ENCODE results near the gene ABCC1. TPM values are rescaled to one million over a fixed set of nuclear protein-coding genes. Genes with fewer than 3 reads are reported as not detected.

ABCC1 gene
- total RNA-seq (10 to 100 TPM; 88.0 to 90.6 TPM), polyA plus RNA-seq (ENCODE audit: insufficient read depth, low read depth, low replicate concordance) (54.7 TPM)
- long read RNA-seq, donor 1, full-length matches to known transcripts: 5 of 38 reads
- long read RNA-seq, donor 1, partial matches to known transcripts: 33 of 38 reads
- long read RNA-seq, donor 1, other reads (novel, unspliced or antisense): 0 of 38 reads
- long read RNA-seq, donor 2, full-length matches to known transcripts: 2 of 19 reads
- long read RNA-seq, donor 2, partial matches to known transcripts: 17 of 19 reads
- long read RNA-seq, donor 2, other reads (novel, unspliced or antisense): 0 of 19 reads

GRCh38 chr16:15949210-15950160 lies at the start of gene ABCC1:
TSS of gene ABCC1 (plus strand) at chr16:15949616. CDS start at chr16:15949752, 136 bp downstream.
- intact Hi-C loops (cut with DNase I; ENCODE audit: low total_unique reads): no loop called here
- Histone ChIP-seq H3K9me3 (no peaks in the 10 kb centered on the region), H3K27me3 (no peaks in the 10 kb centered on the region), H3K4me1 (peaks cover 29% of the 10 kb centered on the region), H3K36me3 (ENCODE audit: low read depth, missing control alignments) (no peaks in the 10 kb centered on the region), H3K27ac (peak within 1 kb of the TSS; percentile 86 to 91), H3K4me3 (peak within 1 kb of the TSS; percentile 78 to 81)
- WGBS, 2 donors: 0 to 2% methylated on average over 10 to 37 of the region's 112 CpGs
- DNase-seq: peak; percentile 49
- TF ChIP-seq CTCF (IDR thresholded peaks at IDR 0.05) (no peak), POLR2A (IDR thresholded peaks at IDR 0.05) (no peak)

- H3K9me3 ChIP-seq: no peaks in the 10 kb centered on the region
- WGBS, 2 donors: 96 to 100% methylated on average over 3 of the region's 3 CpGs
- H3K27ac ChIP-seq: no peak overlapping the region
- no peak for DNase-seq
- intact Hi-C loops (cut with DNase I; ENCODE audit: low total_unique reads): no loop called here
- TF ChIP-seq POLR2A (IDR thresholded peaks at IDR 0.05) (no peak), CTCF (IDR thresholded peaks at IDR 0.05) (no peak)
- no peak overlapping the region for H3K4me3 ChIP-seq
- H3K27me3 ChIP-seq: no peaks in the 10 kb centered on the region
- H3K36me3 ChIP-seq (ENCODE audit: low read depth, missing control alignments): no peaks in the 10 kb centered on the region
- peaks cover 9% of the 10 kb centered on the region for H3K4me1 ChIP-seq
Observed at GRCh38 chr16:15900357-15900756, 49.1 kb upstream of the ABCC1 start.

GRCh38 chr16:15900901-15901500 lies 48.4 kb upstream of the ABCC1 start:
- peaks cover 9% of the 10 kb centered on the region for H3K4me1 ChIP-seq
- TF ChIP-seq POLR2A (IDR thresholded peaks at IDR 0.05): no peak
- TF ChIP-seq CTCF (IDR thresholded peaks at IDR 0.05): no peak
- H3K27me3 ChIP-seq: no peaks in the 10 kb centered on the region
- intact Hi-C loops (cut with DNase I; ENCODE audit: low total_unique reads): no loop called here
- no peak for DNase-seq
- H3K9me3 ChIP-seq: no peaks in the 10 kb centered on the region
- H3K36me3 ChIP-seq (ENCODE audit: low read depth, missing control alignments): no peaks in the 10 kb centered on the region
- H3K4me3 ChIP-seq: no peak overlapping the region
- 32 to 44% methylated on average over 6 of the region's 6 CpGs for WGBS, 2 donors
- H3K27ac ChIP-seq: no peak overlapping the region

GRCh38 chr16:15903960-15904359 lies 45.5 kb upstream of the ABCC1 start:
- WGBS, 2 donors: 97 to 99% methylated on average over 5 of the region's 5 CpGs
- no peak overlapping the region for H3K27ac ChIP-seq
- H3K4me1 ChIP-seq: peaks cover 9% of the 10 kb centered on the region
- no peak for TF ChIP-seq POLR2A (IDR thresholded peaks at IDR 0.05)
- TF ChIP-seq CTCF (IDR thresholded peaks at IDR 0.05): no peak
- H3K36me3 ChIP-seq (ENCODE audit: low read depth, missing control alignments): no peaks in the 10 kb centered on the region
- no peaks in the 10 kb centered on the region for H3K9me3 ChIP-seq
- H3K27me3 ChIP-seq: no peaks in the 10 kb centered on the region
- DNase-seq: no peak
- H3K4me3 ChIP-seq: no peak overlapping the region
- intact Hi-C loops (cut with DNase I; ENCODE audit: low total_unique reads): no loop called here
